ENCODE results near the gene TYK2.

TYK2 gene

GRCh38 chr19:10315335-10316214, 64.8 kb downstream of the TYK2 start, which contains the start of gene FDX2:
FDX2 (minus strand) TSS chr19:10316015; CDS start chr19:10315996, 19 bp downstream.
- Mint-ChIP-seq H3K27me3 (no peaks in the 10 kb centered on the region), H3K4me3 (peak within 1 kb of the TSS; percentile 88), H3K27ac (peak within 1 kb of the TSS; percentile 63), H3K4me1 (ENCODE audit: low read depth) (peaks cover 20% of the 10 kb centered on the region), H3K9me3 (no peaks in the 10 kb centered on the region), H3K36me3 (ENCODE audit: low read depth) (peaks cover 71% of the 10 kb centered on the region)
- intact Hi-C loops (cut with micrococcal nuclease): no loop called here

- H3K36me3 Mint-ChIP-seq (ENCODE audit: low read depth): peaks cover 24% of the 10 kb centered on the region
- no peaks in the 10 kb centered on the region for H3K27me3 Mint-ChIP-seq
- no peaks in the 10 kb centered on the region for H3K9me3 Mint-ChIP-seq
- no peak within 1 kb of the TSS for H3K4me3 Mint-ChIP-seq
- intact Hi-C loops (cut with micrococcal nuclease): no loop called here
- H3K27ac Mint-ChIP-seq: peak within 1 kb of the TSS; percentile 43
- H3K4me1 Mint-ChIP-seq (ENCODE audit: low read depth): peaks cover 39% of the 10 kb centered on the region
Measured at GRCh38 chr19:10309423-10309822, 70.9 kb downstream of the TYK2 start, which contains the start of gene ZGLP1. ZGLP1 (minus strand) TSS chr19:10309815.

- peaks cover 11% of the 10 kb centered on the region for H3K36me3 Mint-ChIP-seq (ENCODE audit: low read depth)
- H3K4me1 Mint-ChIP-seq (ENCODE audit: low read depth): peaks cover 62% of the 10 kb centered on the region
- no peaks in the 10 kb centered on the region for H3K9me3 Mint-ChIP-seq
- intact Hi-C loops (cut with micrococcal nuclease): no loop called here
- no peak overlapping the region for H3K4me3 Mint-ChIP-seq
- H3K27me3 Mint-ChIP-seq: no peaks in the 10 kb centered on the region
- peak overlapping the region; percentile 37 for H3K27ac Mint-ChIP-seq
Measured at GRCh38 chr19:10306327-10306726, 74.0 kb downstream of the TYK2 start.

- H3K4me1 Mint-ChIP-seq (ENCODE audit: low read depth): peaks cover 58% of the 10 kb centered on the region
- no peaks in the 10 kb centered on the region for H3K9me3 Mint-ChIP-seq
- intact Hi-C loops (cut with micrococcal nuclease): no loop called here
- peaks cover 5% of the 10 kb centered on the region for H3K36me3 Mint-ChIP-seq (ENCODE audit: low read depth)
- no peaks in the 10 kb centered on the region for H3K27me3 Mint-ChIP-seq
- peak overlapping the region; percentile 97 for H3K27ac Mint-ChIP-seq
- peak overlapping the region; percentile 76 for H3K4me3 Mint-ChIP-seq
Measured at GRCh38 chr19:10305139-10305806, 75.1 kb downstream of the TYK2 start.
